ENCODE results near the gene CALHM4. TPM values are rescaled to one million over a fixed set of nuclear protein-coding genes. Genes with fewer than 3 reads are reported as not detected.
A peak's percentile ranks its signal among the peaks of the same experiment; 100 is the strongest.

The CALHM4 gene
- total and polyA plus RNA-seq, 2 donors, result 0.14 TPM; not detected in 1

- 97% methylated on average over 5 of the region's 5 CpGs for WGBS
Observed at GRCh38 chr6:116556814-116557415, 3.4 kb downstream of the CALHM4 start.

GRCh38 chr6:116557893-116558292, 4.3 kb downstream of the CALHM4 start:
- Histone ChIP-seq H3K9me3 (ENCODE audit: control insufficient read depth in 2 of 2, insufficient read depth in 1 of 2, low read length in 1 of 2) (no peaks in the 10 kb centered on the region), H3K4me1 (ENCODE audit: control insufficient read depth in 2 of 2, insufficient read depth in 2 of 2, low read length in 2 of 2) (no peaks in the 10 kb centered on the region), H3K4me3 (ENCODE audit: low read length in 2 of 2) (no peak overlapping the region), H3K27me3 (ENCODE audit: control insufficient read depth in 2 of 2, insufficient read depth in 1 of 2, low read length in 1 of 2) (no peaks in the 10 kb centered on the region), H3K27ac (ENCODE audit: low read depth in 1 of 2, low read length in 1 of 2) (no peak overlapping the region), H3K36me3 (ENCODE audit: control insufficient read depth in 2 of 2, insufficient read depth in 2 of 2, low read length in 1 of 2) (no peaks in the 10 kb centered on the region)
- DNase-seq (ENCODE audit: low read depth in 6 of 9, low spot score in 9 of 9), result no peak
- WGBS, result 95% methylated on average over 5 of the region's 5 CpGs

More at GRCh38 chr6:116556814-116557415, 3.4 kb downstream of the CALHM4 start:
- H3K27me3 ChIP-seq (ENCODE audit: control insufficient read depth in 2 of 2, insufficient read depth in 1 of 2, low read length in 1 of 2), result no peaks in the 10 kb centered on the region
- H3K9me3 ChIP-seq (ENCODE audit: control insufficient read depth in 2 of 2, insufficient read depth in 1 of 2, low read length in 1 of 2), result no peaks in the 10 kb centered on the region
- no peak for DNase-seq (ENCODE audit: low read depth in 6 of 9, low spot score in 9 of 9)
- no peaks in the 10 kb centered on the region for H3K4me1 ChIP-seq (ENCODE audit: control insufficient read depth in 2 of 2, insufficient read depth in 2 of 2, low read length in 2 of 2)
- no peak overlapping the region for H3K4me3 ChIP-seq (ENCODE audit: low read length in 2 of 2)
- H3K27ac ChIP-seq (ENCODE audit: low read depth in 1 of 2, low read length in 1 of 2), result no peak overlapping the region
- H3K36me3 ChIP-seq (ENCODE audit: control insufficient read depth in 2 of 2, insufficient read depth in 2 of 2, low read length in 1 of 2), result no peaks in the 10 kb centered on the region

- 97% methylated on average over 2 of the region's 2 CpGs for WGBS
- DNase-seq (ENCODE audit: low read depth in 6 of 9, low spot score in 9 of 9), result no peak
- H3K9me3 ChIP-seq (ENCODE audit: control insufficient read depth in 2 of 2, insufficient read depth in 1 of 2, low read length in 1 of 2), result no peaks in the 10 kb centered on the region
- H3K4me1 ChIP-seq (ENCODE audit: control insufficient read depth in 2 of 2, insufficient read depth in 2 of 2, low read length in 2 of 2), result peaks cover 1 to 4% of the 10 kb centered on the region in 2 donors
- H3K4me3 ChIP-seq (ENCODE audit: low read length in 2 of 2), result no peak overlapping the region
- H3K27me3 ChIP-seq (ENCODE audit: control insufficient read depth in 2 of 2, insufficient read depth in 1 of 2, low read length in 1 of 2), result peaks cover 0 to 10% of the 10 kb centered on the region in 2 donors
- no peaks in the 10 kb centered on the region for H3K36me3 ChIP-seq (ENCODE audit: control insufficient read depth in 2 of 2, insufficient read depth in 2 of 2, low read length in 1 of 2)
- no peak overlapping the region for H3K27ac ChIP-seq (ENCODE audit: low read depth in 1 of 2, low read length in 1 of 2)
Observed at GRCh38 chr6:116560130-116560529, 6.6 kb downstream of the CALHM4 start.

GRCh38 chr6:116561377-116562018, 7.9 kb downstream of the CALHM4 start:
- Histone ChIP-seq H3K27me3 (ENCODE audit: control insufficient read depth in 2 of 2, insufficient read depth in 1 of 2, low read length in 1 of 2) (peaks cover 0 to 18% of the 10 kb centered on the region in 2 donors), H3K27ac (ENCODE audit: low read depth in 1 of 2, low read length in 1 of 2) (no peak overlapping the region), H3K4me3 (ENCODE audit: low read length in 2 of 2) (no peak overlapping the region), H3K36me3 (ENCODE audit: control insufficient read depth in 2 of 2, insufficient read depth in 2 of 2, low read length in 1 of 2) (no peaks in the 10 kb centered on the region), H3K4me1 (ENCODE audit: control insufficient read depth in 2 of 2, insufficient read depth in 2 of 2, low read length in 2 of 2) (peaks cover 5% of the 10 kb centered on the region in 2 donors), H3K9me3 (ENCODE audit: control insufficient read depth in 2 of 2, insufficient read depth in 1 of 2, low read length in 1 of 2) (no peaks in the 10 kb centered on the region)
- WGBS, result 62% methylated on average over 9 of the region's 9 CpGs
- peak; percentile 27 to 78 (median 59) for DNase-seq (ENCODE audit: low read depth in 6 of 9, low spot score in 9 of 9)

- 96% methylated on average over 4 of the region's 4 CpGs for WGBS
- Histone ChIP-seq H3K27me3 (ENCODE audit: control insufficient read depth in 2 of 2, insufficient read depth in 1 of 2, low read length in 1 of 2) (peaks cover 0 to 18% of the 10 kb centered on the region in 2 donors), H3K4me1 (ENCODE audit: control insufficient read depth in 2 of 2, insufficient read depth in 2 of 2, low read length in 2 of 2) (peaks cover 5% of the 10 kb centered on the region in 2 donors), H3K9me3 (ENCODE audit: control insufficient read depth in 2 of 2, insufficient read depth in 1 of 2, low read length in 1 of 2) (no peaks in the 10 kb centered on the region), H3K4me3 (ENCODE audit: low read length in 2 of 2) (no peak overlapping the region), H3K36me3 (ENCODE audit: control insufficient read depth in 2 of 2, insufficient read depth in 2 of 2, low read length in 1 of 2) (no peaks in the 10 kb centered on the region), H3K27ac (ENCODE audit: low read depth in 1 of 2, low read length in 1 of 2) (no peak overlapping the region)
- DNase-seq (ENCODE audit: low read depth in 6 of 9, low spot score in 9 of 9), result no peak
Observed at GRCh38 chr6:116562019-116562403, 8.5 kb downstream of the CALHM4 start.

GRCh38 chr6:116562614-116563013, 9.1 kb downstream of the CALHM4 start:
- DNase-seq (ENCODE audit: low read depth in 6 of 9, low spot score in 9 of 9), result no peak
- Histone ChIP-seq H3K4me1 (ENCODE audit: control insufficient read depth in 2 of 2, insufficient read depth in 2 of 2, low read length in 2 of 2) (peaks cover 5% of the 10 kb centered on the region in 2 donors), H3K27ac (ENCODE audit: low read depth in 1 of 2, low read length in 1 of 2) (no peak overlapping the region), H3K27me3 (ENCODE audit: control insufficient read depth in 2 of 2, insufficient read depth in 1 of 2, low read length in 1 of 2) (peaks cover 0 to 18% of the 10 kb centered on the region in 2 donors), H3K9me3 (ENCODE audit: control insufficient read depth in 2 of 2, insufficient read depth in 1 of 2, low read length in 1 of 2) (no peaks in the 10 kb centered on the region), H3K36me3 (ENCODE audit: control insufficient read depth in 2 of 2, insufficient read depth in 2 of 2, low read length in 1 of 2) (no peaks in the 10 kb centered on the region), H3K4me3 (ENCODE audit: low read length in 2 of 2) (no peak overlapping the region)
- 93% methylated on average over 3 of the region's 3 CpGs for whole genome bisulfite sequencing

- no peak overlapping the region for H3K4me3 ChIP-seq (ENCODE audit: low read length in 2 of 2)
- H3K9me3 ChIP-seq (ENCODE audit: control insufficient read depth in 2 of 2, insufficient read depth in 1 of 2, low read length in 1 of 2), result no peaks in the 10 kb centered on the region
- DNase-seq (ENCODE audit: low read depth in 6 of 9, low spot score in 9 of 9), result no peak
- WGBS, result 96% methylated on average over 9 of the region's 9 CpGs
- H3K27me3 ChIP-seq (ENCODE audit: control insufficient read depth in 2 of 2, insufficient read depth in 1 of 2, low read length in 1 of 2), result peaks cover 0 to 18% of the 10 kb centered on the region in 2 donors
- peaks cover 5% of the 10 kb centered on the region in 2 donors for H3K4me1 ChIP-seq (ENCODE audit: control insufficient read depth in 2 of 2, insufficient read depth in 2 of 2, low read length in 2 of 2)
- H3K27ac ChIP-seq (ENCODE audit: low read depth in 1 of 2, low read length in 1 of 2), result no peak overlapping the region
- H3K36me3 ChIP-seq (ENCODE audit: control insufficient read depth in 2 of 2, insufficient read depth in 2 of 2, low read length in 1 of 2), result no peaks in the 10 kb centered on the region
Observed at GRCh38 chr6:116563830-116564229, 10.3 kb downstream of the CALHM4 start.

- Histone ChIP-seq H3K4me3 (ENCODE audit: low read length in 2 of 2) (no peak overlapping the region), H3K27me3 (ENCODE audit: control insufficient read depth in 2 of 2, insufficient read depth in 1 of 2, low read length in 1 of 2) (peaks cover 0 to 18% of the 10 kb centered on the region in 2 donors), H3K27ac (ENCODE audit: low read depth in 1 of 2, low read length in 1 of 2) (no peak overlapping the region), H3K36me3 (ENCODE audit: control insufficient read depth in 2 of 2, insufficient read depth in 2 of 2, low read length in 1 of 2) (no peaks in the 10 kb centered on the region), H3K4me1 (ENCODE audit: control insufficient read depth in 2 of 2, insufficient read depth in 2 of 2, low read length in 2 of 2) (peaks cover 5% of the 10 kb centered on the region in 2 donors), H3K9me3 (ENCODE audit: control insufficient read depth in 2 of 2, insufficient read depth in 1 of 2, low read length in 1 of 2) (no peaks in the 10 kb centered on the region)
- DNase-seq (ENCODE audit: low read depth in 6 of 9, low spot score in 9 of 9), result no peak
- 94% methylated on average over 7 of the region's 7 CpGs for WGBS
Observed at GRCh38 chr6:116564311-116564710, 10.8 kb downstream of the CALHM4 start.
